Esophagus muscularis mucosa (tissue), 4 donors: ENCODE measurements around the gene MRPS23. TPM values are rescaled to one million over a fixed set of nuclear protein-coding genes. Genes with fewer than 3 reads are reported as not detected.

Experiments used
- DNase-seq: peaks from one replicate; pipeline ENCODE4 v3.0.0-alpha.2; 2017; ENCODE audit errors: extremely low spot score
- H3K27ac ChIP-seq, 4 donors: fragments of 200-600 bp; sonication (generic); replicated peaks in 1 of 4; 1 replicate in 3 of 4; 2 replicates in 1 of 4; pipeline ENCODE4 v1.5.1; 2016 to 2019; ENCODE audit warnings: mild to moderate bottlenecking in 1 of 4
- H3K27me3 ChIP-seq, 4 donors: fragments of 200-600 bp; sonication (generic); one replicate each; pipeline versions ENCODE4 v1.5.1 to v1.6.0; 2016 to 2019
- H3K36me3 ChIP-seq, 4 donors: fragments of 200-600 bp; sonication (generic); one replicate each; pipeline ENCODE4 v1.5.1; 2016 to 2019
- H3K4me1 ChIP-seq, 4 donors: fragments of 200-600 bp; sonication (generic); one replicate each; pipeline ENCODE4 v1.5.1; 2016 to 2019
- H3K4me3 ChIP-seq, 4 donors: fragments of 200-600 bp; sonication (generic); 1 replicate in 2 of 4; 2 replicates in 2 of 4; pipeline ENCODE4 v1.5.1; 2016 to 2019; ENCODE audit warnings: mild to moderate bottlenecking in 4 of 4, moderate library complexity in 1 of 4
- H3K9me3 ChIP-seq, 4 donors: fragments of 200-600 bp; sonication (generic); 1 replicate in 3 of 4; 2 replicates in 1 of 4; pipeline ENCODE4 v1.5.1; 2016 to 2019
- EP300 ChIP-seq: sonication (generic); formaldehyde crosslinking; IDR thresholded peaks from one replicate; pipeline ENCODE4 v1.6.1; 2017; ENCODE audit warnings: antibody characterized with exemption
- POLR2A ChIP-seq: fragments of 450-650 bp; IDR thresholded peaks from one replicate; pipeline ENCODE4 v1.6.1; 2017; ENCODE audit warnings: antibody characterized with exemption, moderate library complexity, mild to moderate bottlenecking, low read depth
- POLR2AphosphoS5 ChIP-seq, 2 donors: sonication (generic); formaldehyde crosslinking; IDR thresholded peaks; one replicate each; pipeline ENCODE4 v1.6.1; 2017; ENCODE audit warnings: antibody characterized with exemption in 2 of 2
- WGBS: methylation state at CpG from one replicate; pipeline ENCODE4 v1.1.5; 2018; 5-methylcytosine and 5-hydroxymethylcytosine counted together
- intact Hi-C: fragments of 100-400 bp; cut with DNase I; formaldehyde crosslinking; loops from one replicate; pipeline ENCODE4 v1.15.1; 2023
- total RNA-seq, 4 donors: library from RNA; depleted of rRNA; stranded (reverse); fragments of >200 nt; gene quantifications; one replicate each; pipeline versions ENCODE4 v1.1.0 to v1.2.1, GENCODE V29; 2016
- TF ChIP-seq, protein P1 (sequence below), 3 experiments: fragments of 200-600 bp in 2 of 3; fragments of 450-650 bp in 1 of 3; sonication (generic) in 2 of 3; IDR thresholded peaks; one replicate each; pipeline ENCODE4 v1.5.1; 2017 to 2019; ENCODE audit warnings: antibody characterized with exemption in 3 of 3, mild to moderate bottlenecking in 2 of 3, moderate library complexity in 1 of 3

Gene MRPS23
- total RNA-seq, 4 donors from 2014 or later: 11.6 to 22.2 (median 16.9) TPM

DNA sequence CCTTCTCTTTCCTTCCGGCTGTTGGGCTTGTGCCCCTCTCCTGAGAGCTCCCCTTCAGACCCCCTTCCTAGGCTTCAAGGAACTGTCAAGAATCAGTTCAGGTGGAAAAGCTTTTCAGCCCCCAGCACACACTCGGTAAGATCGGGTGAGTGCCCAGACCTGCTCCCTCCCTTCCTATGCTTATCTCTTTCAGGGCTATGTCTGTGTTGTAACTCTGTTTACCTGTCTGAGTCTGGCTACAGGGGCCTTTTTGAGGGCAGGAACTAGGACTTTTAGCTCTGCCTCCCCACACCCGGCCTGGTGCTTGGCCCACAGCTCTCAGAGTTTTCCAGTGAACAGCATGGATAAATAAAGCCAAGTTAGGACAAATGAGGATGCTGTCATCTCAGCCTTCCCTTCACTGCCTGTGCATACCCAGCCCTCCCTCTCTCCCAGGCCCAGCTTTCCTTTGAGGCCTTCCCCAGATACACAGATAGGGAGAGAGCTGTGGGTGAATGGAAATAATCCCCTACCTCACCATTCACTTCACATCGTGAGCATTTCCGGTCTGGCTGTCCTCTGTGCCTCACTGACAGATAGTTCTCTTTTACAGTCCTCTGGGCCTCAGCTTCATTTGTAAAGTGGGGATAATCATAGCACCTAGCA lies 5.7 kb upstream of the MRPS23 start:
- no peak for DNase-seq
- Histone ChIP-seq H3K9me3 (no peaks in the 10 kb centered on the region), H3K27me3 (no peaks in the 10 kb centered on the region), H3K27ac (peak overlapping the region; percentile 83 to 98 (median 93)), H3K4me3 (no peak overlapping the region), H3K4me1 (peaks cover 54 to 98% (median 93%) of the 10 kb centered on the region in 4 donors), H3K36me3 (no peaks in the 10 kb centered on the region)
- TF ChIP-seq POLR2A: no peak
- peak; percentile 40 to 58 for TF ChIP-seq POLR2AphosphoS5 (IDR thresholded peaks at IDR 0.05)
- intact Hi-C loops: no loop called here
- WGBS: 33% methylated on average over 6 of the region's 6 CpGs

DNA sequence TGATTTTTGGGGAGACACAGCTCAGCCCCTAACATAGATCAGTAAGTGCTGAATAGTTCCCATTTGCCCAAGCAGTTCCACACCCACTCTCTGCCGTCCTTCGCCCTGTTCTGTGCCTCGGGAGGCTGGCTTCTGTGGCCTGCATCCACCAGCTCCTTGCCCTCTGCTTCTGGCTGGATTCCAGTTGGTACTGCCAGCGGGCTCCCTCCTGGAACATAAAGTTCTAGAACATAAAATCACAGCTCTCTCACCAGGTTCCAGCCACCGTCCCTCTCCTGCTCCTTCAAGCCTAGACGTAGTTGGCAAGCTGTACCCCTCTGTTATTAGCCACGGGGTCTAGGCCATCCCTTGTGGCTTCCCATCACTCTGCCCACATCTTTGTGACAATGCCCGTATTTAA lies 3.9 kb upstream of the MRPS23 start:
- TF ChIP-seq POLR2AphosphoS5 (IDR thresholded peaks at IDR 0.05) (peak; percentile 66 to 84), POLR2A (no peak), EP300 (peak; percentile 83)
- TF ChIP-seq, protein P1, sequence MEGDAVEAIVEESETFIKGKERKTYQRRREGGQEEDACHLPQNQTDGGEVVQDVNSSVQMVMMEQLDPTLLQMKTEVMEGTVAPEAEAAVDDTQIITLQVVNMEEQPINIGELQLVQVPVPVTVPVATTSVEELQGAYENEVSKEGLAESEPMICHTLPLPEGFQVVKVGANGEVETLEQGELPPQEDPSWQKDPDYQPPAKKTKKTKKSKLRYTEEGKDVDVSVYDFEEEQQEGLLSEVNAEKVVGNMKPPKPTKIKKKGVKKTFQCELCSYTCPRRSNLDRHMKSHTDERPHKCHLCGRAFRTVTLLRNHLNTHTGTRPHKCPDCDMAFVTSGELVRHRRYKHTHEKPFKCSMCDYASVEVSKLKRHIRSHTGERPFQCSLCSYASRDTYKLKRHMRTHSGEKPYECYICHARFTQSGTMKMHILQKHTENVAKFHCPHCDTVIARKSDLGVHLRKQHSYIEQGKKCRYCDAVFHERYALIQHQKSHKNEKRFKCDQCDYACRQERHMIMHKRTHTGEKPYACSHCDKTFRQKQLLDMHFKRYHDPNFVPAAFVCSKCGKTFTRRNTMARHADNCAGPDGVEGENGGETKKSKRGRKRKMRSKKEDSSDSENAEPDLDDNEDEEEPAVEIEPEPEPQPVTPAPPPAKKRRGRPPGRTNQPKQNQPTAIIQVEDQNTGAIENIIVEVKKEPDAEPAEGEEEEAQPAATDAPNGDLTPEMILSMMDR (IDR thresholded peaks at IDR 0.05): no peak
- Histone ChIP-seq H3K27me3 (no peaks in the 10 kb centered on the region), H3K36me3 (peaks cover 0 to under 1% (median 0%) of the 10 kb centered on the region in 4 donors), H3K9me3 (no peaks in the 10 kb centered on the region), H3K27ac (peak overlapping the region; percentile 83 to 98 (median 93)), H3K4me1 (peaks cover 56 to 93% (median 86%) of the 10 kb centered on the region in 4 donors), H3K4me3 (no peak overlapping the region)
- WGBS: 76% methylated on average over 8 of the region's 8 CpGs
- intact Hi-C loops: no loop called here
- no peak for DNase-seq

DNA sequence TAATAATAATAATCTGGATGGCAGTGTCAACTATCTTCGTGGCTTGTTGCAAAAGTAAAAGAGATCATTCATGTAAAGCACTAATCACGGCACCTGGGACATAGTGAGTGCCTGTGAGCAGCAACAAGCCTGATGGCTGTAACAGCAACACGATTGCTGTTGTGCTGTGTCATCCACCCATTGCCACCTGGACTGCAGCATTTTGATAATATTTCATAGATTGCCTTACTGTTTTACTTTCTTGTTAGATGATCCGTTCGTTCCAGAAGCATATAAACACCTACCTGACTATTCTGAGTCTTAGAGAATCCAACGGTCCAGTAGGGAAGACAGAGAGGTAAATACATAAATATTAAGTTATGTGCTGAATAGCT lies 3.1 kb upstream of the MRPS23 start:
- Histone ChIP-seq H3K4me1 (peaks cover 59 to 93% (median 86%) of the 10 kb centered on the region in 4 donors), H3K27ac (peak overlapping the region; percentile 83 to 98 (median 93)), H3K36me3 (peaks cover 0 to 8% (median 3%) of the 10 kb centered on the region in 4 donors), H3K4me3 (no peak overlapping the region), H3K27me3 (no peaks in the 10 kb centered on the region), H3K9me3 (no peaks in the 10 kb centered on the region)
- DNase-seq: no peak
- 57% methylated on average over 6 of the region's 6 CpGs for WGBS
- TF ChIP-seq POLR2A: no peak
- no peak for TF ChIP-seq POLR2AphosphoS5 (IDR thresholded peaks at IDR 0.05)
- TF ChIP-seq EP300: no peak
- TF ChIP-seq, protein P1 (IDR thresholded peaks at IDR 0.05): no peak
- intact Hi-C loops: no loop called here

DNA sequence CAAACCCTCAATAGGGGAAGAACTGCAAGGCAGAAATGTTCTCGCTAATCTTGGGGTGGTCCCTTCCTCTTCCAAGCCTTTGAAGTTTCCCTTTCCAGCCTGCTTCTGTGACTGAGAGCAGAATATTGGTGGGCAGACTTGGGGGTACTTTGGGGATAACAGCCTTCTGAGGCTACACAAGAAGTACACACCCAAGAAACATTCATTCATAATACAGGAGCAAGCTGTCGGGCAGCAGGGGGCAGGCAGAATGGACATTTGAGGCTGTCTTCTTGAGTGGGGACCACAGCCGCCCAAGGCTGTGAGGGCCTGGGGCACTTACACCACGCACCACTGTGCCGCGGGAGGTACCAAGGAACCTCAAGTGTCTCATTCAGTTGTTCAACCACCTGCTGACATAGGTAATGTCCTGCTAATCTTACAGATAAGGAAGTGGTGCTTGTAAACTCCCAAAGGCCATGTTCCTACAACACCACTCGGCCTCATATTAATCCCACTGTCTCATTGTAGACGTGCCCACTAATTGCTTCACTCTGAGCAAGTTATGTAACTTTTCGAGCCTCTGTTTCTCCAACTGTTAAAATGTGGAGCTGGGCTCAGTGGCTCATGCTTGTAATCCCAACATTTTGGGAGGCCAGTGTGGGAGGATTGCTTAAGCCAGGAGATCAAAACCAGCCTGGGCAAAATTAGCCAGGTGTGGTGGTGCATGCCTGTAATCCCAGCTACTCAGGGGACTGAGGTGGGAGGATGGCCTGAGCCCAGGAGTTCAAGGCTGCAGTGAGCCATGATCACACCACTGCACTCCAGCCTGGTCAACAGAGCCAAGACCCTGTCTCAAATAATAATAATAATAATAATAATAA lies 2.5 kb upstream of the MRPS23 start:
- Histone ChIP-seq H3K36me3 (peaks cover 0 to 13% (median 6%) of the 10 kb centered on the region in 4 donors), H3K9me3 (no peaks in the 10 kb centered on the region), H3K4me3 (no peak overlapping the region), H3K4me1 (peaks cover 58 to 93% (median 84%) of the 10 kb centered on the region in 4 donors), H3K27me3 (no peaks in the 10 kb centered on the region), H3K27ac (peak overlapping the region; percentile 83 to 98 (median 93))
- WGBS: 66% methylated on average over 6 of the region's 9 CpGs
- DNase-seq: no peak
- TF ChIP-seq, protein P1 (IDR thresholded peaks at IDR 0.05): no peak
- TF ChIP-seq POLR2AphosphoS5 (IDR thresholded peaks at IDR 0.05): no peak
- TF ChIP-seq EP300: no peak
- no peak for TF ChIP-seq POLR2A
- intact Hi-C loops: no loop called here
